SK-N-SH (cell line): ENCODE measurements around the gene NECAB2. TPM values are rescaled to one million over a fixed set of nuclear protein-coding genes. Genes with fewer than 3 reads are reported as not detected.
A peak's percentile ranks its signal among the peaks of the same experiment; 100 is the strongest.

Source experiments
- CTCF ChIA-PET: fragments of 300-600, 350-600 bp; formaldehyde crosslinking; extraction: SDS; loops from one replicate; lab custom pipeline; 2021; lab: Yijun Ruan, JAX
- POLR2A ChIA-PET: fragments of 350-600 bp; sonication (Branson Sonifier 250); formaldehyde crosslinking; extraction: SDS; loops from one replicate; lab custom pipeline; 2020; ENCODE audit warnings: antibody characterized with exemption, inconsistent platforms; lab: Yijun Ruan, JAX
- DNase-seq: peaks from one replicate; pipeline ENCODE4 v3.0.0; 2012
- H2AFZ ChIP-seq: fragments of 200-600 bp; sonication (generic); 2 replicates; pipeline ENCODE4 v1.8.1; 2016; ENCODE audit warnings: antibody characterized with exemption, mild to moderate bottlenecking, low read depth
- H3F3A ChIP-seq: fragments of 200-600 bp; sonication (generic); replicated peaks from 2 replicates; pipeline ENCODE3; 2016; ENCODE audit warnings: antibody characterized with exemption, mild to moderate bottlenecking; ENCODE audit not compliant: insufficient read depth
- H3K27ac ChIP-seq, 2 experiments: fragments of 200-500 bp in 1 of 2; fragments of 200-600 bp in 1 of 2; sonication (Bioruptor generic) in 1 of 2; sonication (generic), shearing (Covaris generic) in 1 of 2; 2 replicates each; pipeline versions ENCODE4 v1.5.1 to v1.6.1; 2014 to 2016; ENCODE audit warnings: low read depth in 2 of 2, inconsistent platforms in 1 of 2, low read length in 1 of 2, mild to moderate bottlenecking in 1 of 2, mixed read lengths in 1 of 2
- H3K27me3 ChIP-seq: fragments of 200-600 bp; sonication (generic), shearing (Covaris generic); 2 replicates; pipeline ENCODE4 v1.6.1; 2016; ENCODE audit warnings: mixed run types; ENCODE audit not compliant: insufficient read depth
- H3K36me3 ChIP-seq, 2 experiments: fragments of 200-500 bp in 1 of 2; fragments of 200-600 bp in 1 of 2; sonication (Bioruptor generic) in 1 of 2; sonication (generic) in 1 of 2; replicated peaks in 1 of 2; 2 replicates each; pipeline versions ENCODE3 to v1.5.1; 2014 to 2016; ENCODE audit warnings: low read length in 1 of 2, mild to moderate bottlenecking in 1 of 2; ENCODE audit not compliant: insufficient read depth in 2 of 2, control insufficient read depth in 1 of 2
- H3K4me1 ChIP-seq, 2 experiments: fragments of 200-500 bp in 1 of 2; fragments of 200-600 bp in 1 of 2; sonication (Bioruptor generic) in 1 of 2; sonication (generic), shearing (Covaris generic) in 1 of 2; 2 replicates each; pipeline versions ENCODE4 v1.5.1 to v1.6.1; 2014 to 2016; ENCODE audit warnings: low read depth in 1 of 2, low read length in 1 of 2, mixed run types in 1 of 2; ENCODE audit not compliant: insufficient read depth in 2 of 2, control insufficient read depth in 1 of 2
- H3K4me2 ChIP-seq: fragments of 200-600 bp; sonication (generic), shearing (Covaris generic); 2 replicates; pipeline ENCODE4 v1.6.1; 2017; ENCODE audit warnings: mixed run types
- H3K4me3 ChIP-seq, 2 experiments: fragments of 200-500 bp in 1 of 2; fragments of 200-600 bp in 1 of 2; sonication (Bioruptor generic) in 1 of 2; sonication (generic), shearing (Covaris generic) in 1 of 2; 2 replicates each; pipeline versions ENCODE4 v1.5.1 to v1.8.1; 2014 to 2016; ENCODE audit warnings: low read depth in 2 of 2, inconsistent platforms in 1 of 2, low read length in 1 of 2, mild to moderate bottlenecking in 1 of 2, mixed read lengths in 1 of 2, moderate library complexity in 1 of 2
- H3K79me2 ChIP-seq: fragments of 200-600 bp; sonication (generic); 2 replicates; pipeline ENCODE4 v1.8.1; 2017; ENCODE audit warnings: mild to moderate bottlenecking; ENCODE audit not compliant: insufficient read depth
- H3K9ac ChIP-seq: fragments of 200-600 bp; sonication (generic); 2 replicates; pipeline ENCODE4 v1.6.1; 2017; ENCODE audit warnings: mixed run types
- H3K9me2 ChIP-seq: fragments of 200-600 bp; sonication (generic); 2 replicates; pipeline ENCODE4 v1.6.1; 2017; ENCODE audit warnings: mixed run types
- H3K9me3 ChIP-seq: fragments of 200-600 bp; sonication (generic); 2 replicates; pipeline ENCODE4 v1.6.1; 2017; ENCODE audit warnings: mixed run types, mild to moderate bottlenecking, moderate library complexity
- H4K20me1 ChIP-seq: fragments of 200-600 bp; sonication (generic); 2 replicates; pipeline ENCODE4 v1.6.1; 2017; ENCODE audit warnings: mild to moderate bottlenecking, mixed run types; ENCODE audit not compliant: insufficient read depth
- CTCF ChIP-seq: fragments of 200-600 bp; sonication (generic); IDR thresholded peaks from 2 replicates; pipeline ENCODE4 v1.6.1; 2017; ENCODE audit warnings: antibody characterized with exemption, mild to moderate bottlenecking, moderate library complexity
- EP300 ChIP-seq, 2 experiments: IDR thresholded peaks; 2 replicates each; pipeline versions ENCODE4 v1.4.0 to v1.6.1; 2012; ENCODE audit warnings: borderline replicate concordance in 1 of 2, low read depth in 1 of 2, low read length in 1 of 2
- FOXJ3 ChIP-seq: sonication (generic); formaldehyde crosslinking; IDR thresholded peaks from 2 replicates; pipeline ENCODE4 v1.5.1; 2020; ENCODE audit warnings: mild to moderate bottlenecking, missing genetic modification reagents
- GATA2 ChIP-seq: sonication (generic); formaldehyde crosslinking; IDR thresholded peaks from 2 replicates; pipeline ENCODE4 v1.5.0; 2020; ENCODE audit warnings: mild to moderate bottlenecking, missing genetic modification reagents
- JUND ChIP-seq: IDR thresholded peaks from 2 replicates; pipeline ENCODE4 v1.4.0; 2012
- MEF2A ChIP-seq: IDR thresholded peaks from 2 replicates; pipeline ENCODE4 v1.4.0; 2012; ENCODE audit warnings: low read depth, borderline replicate concordance
- MXI1 ChIP-seq: IDR thresholded peaks from 2 replicates; pipeline ENCODE4 v1.6.1; 2012; ENCODE audit warnings: mild to moderate bottlenecking, low read depth, low read length, improper control_type of control experiment
- RAD21 ChIP-seq: IDR thresholded peaks from 2 replicates; pipeline ENCODE4 v1.6.1; 2012; ENCODE audit warnings: mild to moderate bottlenecking, low read length
- RCOR1 ChIP-seq: fragments of 150-350 bp; IDR thresholded peaks from 2 replicates; pipeline ENCODE4 v1.6.1; 2017; ENCODE audit warnings: antibody characterized with exemption, low read length
- RXRA ChIP-seq: IDR thresholded peaks from 2 replicates; pipeline ENCODE4 v1.4.0; 2012; ENCODE audit warnings: low read depth, mild to moderate bottlenecking, borderline replicate concordance
- SMC3 ChIP-seq: IDR thresholded peaks from 2 replicates; pipeline ENCODE4 v1.6.1; 2012; ENCODE audit warnings: low read depth, low read length, improper control_type of control experiment
- TCF12 ChIP-seq: IDR thresholded peaks from 2 replicates; pipeline ENCODE4 v1.4.0; 2012
- USF1 ChIP-seq: IDR thresholded peaks from 2 replicates; pipeline ENCODE4 v1.4.0; 2012; ENCODE audit warnings: low read depth, borderline replicate concordance
- YY1 ChIP-seq: IDR thresholded peaks from 2 replicates; pipeline ENCODE4 v1.4.0; 2012; ENCODE audit warnings: low read depth, mild to moderate bottlenecking
- WGBS: methylation state at CpG from one replicate; pipeline ENCODE4 v1.1.6; 2017; ENCODE audit warnings: low lambda C conversion rate; 5-methylcytosine and 5-hydroxymethylcytosine counted together
- polyA plus RNA-seq, 3 experiments: library from polyadenylated mRNA; depleted of rRNA; stranded (reverse); fragments of >200 nt; gene quantifications; 2 replicates each; pipeline ENCODE4 v1.2.3, GENCODE V29; 2012

Gene NECAB2
- polyA plus RNA-seq, 1 of the 3 experiments (the other 2 are of a cell fraction), result 0.58 TPM

GRCh38 chr16:83958137-83958845 lies 9.8 kb upstream of the NECAB2 start:
- POLR2A ChIA-PET, result interaction anchor here (0.6 kb wide), 1 partner anchor 228 kb away, joined by 3 read pairs; the partner anchor contains the start of gene TAF1C
- WGBS, result 86% methylated on average over 21 of the region's 21 CpGs
- Histone ChIP-seq H3K4me3 (no peak overlapping the region), H3K4me1 (peaks cover 9 to 24% of the 10 kb centered on the region in 2 experiments; a peak in 2 of 4 replicates), H3K9ac (no peak overlapping the region), H2AFZ (no peak overlapping the region), H3K36me3 (peaks cover 4 to 9% of the 10 kb centered on the region in 2 experiments), H3K27ac (peak overlapping the region in 1 of 2 experiments; percentile 8; a peak in 2 of 4 replicates), H3K4me2 (no peak overlapping the region), H3K27me3 (no peaks in the 10 kb centered on the region), H3K9me3 (no peaks in the 10 kb centered on the region), H3K79me2 (no peaks in the 10 kb centered on the region), H3F3A (peaks cover 3% of the 10 kb centered on the region)
- CTCF ChIA-PET, result interaction anchor here (0.7 to 14.6 kb wide), 18 partner anchors 8 to 287 kb away, joined by 3 to 470 read pairs (median 14); partner anchors contain the start of genes NECAB2, SLC38A8 and TAF1C
- DNase-seq, result peak; percentile 77
- TF ChIP-seq MXI1, result peak; percentile 87
- 0 out of 2 replicates have a peak, but pooled peaks have one; percentile 14 for TF ChIP-seq RAD21
- no peak for TF ChIP-seq TCF12
- TF ChIP-seq FOXJ3 (CRISPR knock-in tag), result peak; percentile 53; the same call in 1 of the 2 replicates
- peak in 1 of 2 experiments; percentile 65; a peak in 1 of 4 replicates for TF ChIP-seq EP300 (IDR thresholded peaks at IDR 0.05; ENCODE audit: borderline replicate concordance in 1 of 2, low read depth in 1 of 2, low read length in 1 of 2)
- peak; percentile 92 for TF ChIP-seq GATA2 (CRISPR knock-in tag)
- no peak for TF ChIP-seq YY1
- TF ChIP-seq RCOR1, result peak; percentile 81
- TF ChIP-seq, all 33 proteins: peak for 6
- peaks cover 11% of the 10 kb centered on the region; the same call in 1 of the 2 replicates for H4K20me1 ChIP-seq
- no peaks in the 10 kb centered on the region for H3K9me2 ChIP-seq

- H3K4me1 ChIP-seq, result peaks cover 9 to 17% of the 10 kb centered on the region in 2 experiments; a peak in 2 of 4 replicates
- 88% methylated on average over 21 of the region's 21 CpGs for WGBS
- peaks cover 11% of the 10 kb centered on the region; the same call in 1 of the 2 replicates for H4K20me1 ChIP-seq
- no peaks in the 10 kb centered on the region for H3K27me3 ChIP-seq
- peaks cover 4 to 9% of the 10 kb centered on the region in 2 experiments for H3K36me3 ChIP-seq
- H3K9ac ChIP-seq, result no peak overlapping the region
- H3K27ac ChIP-seq, result peak overlapping the region in 1 of 2 experiments; percentile 8; a peak in 2 of 4 replicates
- no peak for DNase-seq
- H3K9me3 ChIP-seq, result no peaks in the 10 kb centered on the region
- TF ChIP-seq RAD21, result no peak
- TF ChIP-seq YY1, result no peak
- no peak for TF ChIP-seq USF1
- no peak for TF ChIP-seq GATA2 (CRISPR knock-in tag)
- TF ChIP-seq JUND, result no peak
- TF ChIP-seq FOXJ3 (CRISPR knock-in tag), result no peak
- no peak for TF ChIP-seq RXRA
- TF ChIP-seq MEF2A, result no peak
- no peak for TF ChIP-seq SMC3
- TF ChIP-seq CTCF, result no peak
- H3K79me2 ChIP-seq, result no peaks in the 10 kb centered on the region
- peaks cover 3% of the 10 kb centered on the region for H3F3A ChIP-seq
- no peaks in the 10 kb centered on the region for H3K9me2 ChIP-seq
- POLR2A ChIA-PET, result no interaction called here
- H2AFZ ChIP-seq, result no peak overlapping the region
- no peak overlapping the region for H3K4me2 ChIP-seq
- CTCF ChIA-PET, result interaction anchor here (1.0 to 14.6 kb wide), 5 partner anchors 29 to 228 kb away, joined by 3 to 470 read pairs (median 24); partner anchors contain the start of genes SLC38A8 and TAF1C
- H3K4me3 ChIP-seq, result no peak overlapping the region
Measured at GRCh38 chr16:83958846-83959565, 9.0 kb upstream of the NECAB2 start.
